Measurements from ENCODE around the gene RFK.

RFK gene

DNA sequence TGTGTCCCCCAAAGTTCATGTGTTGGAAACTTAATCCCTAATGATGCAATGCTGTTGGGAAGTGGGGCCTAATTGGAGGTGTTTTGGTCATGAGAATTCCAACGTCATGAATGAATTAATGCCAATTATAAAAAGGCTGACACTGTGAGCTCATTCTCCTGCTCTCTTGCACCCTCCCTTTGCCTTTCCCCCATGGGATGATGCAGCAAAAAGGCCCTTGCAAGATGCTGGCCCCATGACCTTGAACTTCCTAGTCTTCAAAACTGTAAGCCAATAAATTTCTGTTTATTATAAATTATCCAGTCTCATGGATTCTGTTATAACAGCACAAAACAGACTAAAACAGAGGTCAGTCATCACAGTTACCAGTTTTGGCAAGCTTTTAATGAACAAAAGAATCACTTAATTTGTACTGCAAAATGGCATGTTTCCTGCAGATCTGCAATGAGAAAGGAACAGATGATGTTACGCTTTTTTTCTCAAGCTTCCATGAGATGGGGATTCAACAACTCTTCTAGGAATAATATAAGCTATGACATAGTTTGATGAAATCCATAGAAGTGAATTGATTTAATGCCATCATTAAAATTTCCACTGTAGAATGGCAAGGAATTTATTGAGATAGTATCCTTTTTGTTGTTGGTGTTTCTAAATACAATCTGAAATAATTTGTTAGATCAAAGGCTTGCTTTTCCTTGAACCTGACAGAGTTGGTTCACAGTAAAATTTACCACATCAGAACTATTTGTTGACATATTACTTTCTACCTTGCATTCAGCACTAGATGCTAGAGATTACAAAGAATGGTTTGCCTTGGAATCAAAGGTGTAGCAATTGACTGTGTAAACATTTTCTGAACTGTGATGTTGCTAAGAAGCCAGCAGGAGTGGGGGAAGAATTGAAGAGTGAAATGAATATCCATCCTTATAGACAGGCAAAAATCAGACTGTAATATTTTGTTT lies 29.3 kb upstream of the RFK start:
- no peak for TF ChIP-seq ZNF274 (IDR thresholded peaks at IDR 0.05; ENCODE audit: low read depth, low read length)
- no peak overlapping the region for H3K4me3 ChIP-seq (ENCODE audit: low read length)

DNA sequence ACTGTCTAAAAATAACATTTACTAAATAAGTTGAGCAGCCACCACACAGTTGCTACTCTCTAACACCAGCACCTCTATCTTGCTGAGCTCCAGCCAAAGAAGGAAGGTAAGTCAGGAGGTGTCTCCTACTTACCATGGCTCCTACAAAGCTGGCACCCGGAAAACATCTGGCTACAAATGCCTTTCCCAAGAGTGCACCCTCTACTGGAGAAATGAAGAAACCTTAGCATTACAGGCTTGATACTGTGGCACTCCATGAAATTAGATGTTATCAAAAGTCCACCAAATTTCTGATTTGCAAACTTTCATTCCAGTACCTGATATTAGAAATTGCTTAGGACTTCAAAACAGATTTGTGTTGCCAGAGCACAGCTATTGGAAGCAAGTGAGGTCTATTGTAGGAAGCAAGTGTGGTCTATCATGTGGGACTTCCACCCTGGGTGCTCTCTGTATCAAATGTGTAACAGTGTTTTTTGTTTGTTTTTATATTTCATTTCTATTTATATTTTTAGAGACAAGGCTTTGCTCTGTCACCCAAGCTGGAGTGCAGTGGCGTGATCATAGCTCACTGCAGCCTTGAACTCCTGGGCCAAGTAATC lies 25.7 kb upstream of the RFK start:
- no peak overlapping the region for H3K4me3 ChIP-seq (ENCODE audit: low read length)
- TF ChIP-seq ZNF274 (IDR thresholded peaks at IDR 0.05; ENCODE audit: low read depth, low read length): no peak

DNA sequence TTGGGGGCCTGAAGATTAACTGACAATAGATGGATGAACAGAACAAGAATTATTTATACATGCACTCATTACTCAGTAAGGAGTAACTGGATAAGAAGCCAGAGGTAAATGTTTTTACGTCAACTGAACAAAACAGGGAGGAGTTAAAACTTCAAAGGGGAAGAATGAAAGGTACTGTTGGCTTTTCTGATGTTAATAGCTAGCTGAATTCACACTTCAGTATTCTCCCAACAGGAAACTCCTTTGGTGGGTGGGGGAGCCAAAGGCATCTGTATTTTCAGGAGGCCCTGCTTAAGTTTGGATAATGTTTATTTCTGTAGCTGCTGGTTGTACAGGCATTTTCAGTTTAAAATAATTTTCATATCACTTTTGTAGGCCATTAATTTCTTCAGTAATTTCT lies 23.2 kb upstream of the RFK start:
- no peak for TF ChIP-seq ZNF274 (IDR thresholded peaks at IDR 0.05; ENCODE audit: low read depth, low read length)
- H3K4me3 ChIP-seq (ENCODE audit: low read length): no peak overlapping the region

DNA sequence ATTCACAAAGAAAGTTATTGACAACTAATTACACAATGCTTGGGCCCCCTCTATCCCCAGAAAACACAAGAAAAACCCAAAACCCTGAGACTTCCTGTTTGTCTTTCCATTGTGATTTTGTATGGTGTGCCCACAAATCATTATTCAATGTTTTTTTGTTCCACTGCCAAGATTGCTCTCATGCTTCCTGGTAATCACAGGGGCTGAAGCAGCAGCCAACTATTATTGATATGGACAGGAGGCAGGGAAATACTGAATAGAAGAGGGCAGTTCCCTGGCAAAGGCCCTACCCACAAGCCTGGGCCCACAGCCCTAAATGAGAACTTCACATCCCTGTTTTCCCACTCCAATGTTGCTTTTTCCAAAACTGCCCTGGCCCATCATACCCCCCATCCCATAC lies 21.5 kb upstream of the RFK start:
- no peak for TF ChIP-seq ZNF274 (IDR thresholded peaks at IDR 0.05; ENCODE audit: low read depth, low read length)

DNA sequence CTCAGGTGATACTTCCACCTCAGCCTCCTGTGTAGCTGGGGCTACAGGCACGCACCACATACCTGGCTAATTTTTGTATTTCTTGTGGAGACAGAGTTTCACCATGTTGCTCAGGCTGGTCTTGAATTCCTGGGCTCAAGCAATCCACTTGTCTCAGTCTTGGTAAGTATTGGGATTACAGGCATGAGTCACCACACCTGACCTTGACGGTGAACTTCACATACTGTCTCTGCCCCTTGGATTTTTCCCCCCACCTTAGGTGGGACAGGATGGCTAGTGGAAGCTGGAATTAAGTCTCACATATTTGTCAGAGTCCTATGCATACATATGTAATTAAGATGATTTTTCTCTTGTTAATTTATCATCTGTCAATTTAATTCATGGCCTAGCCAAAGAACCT lies 20.9 kb upstream of the RFK start:
- TF ChIP-seq ZNF274 (IDR thresholded peaks at IDR 0.05; ENCODE audit: low read depth, low read length): no peak
- H3K4me3 ChIP-seq (ENCODE audit: low read length): no peak overlapping the region

More for the DNA sequence above, 21.5 kb upstream of the RFK start:
- no peak overlapping the region for H3K4me3 ChIP-seq (ENCODE audit: low read length)

DNA sequence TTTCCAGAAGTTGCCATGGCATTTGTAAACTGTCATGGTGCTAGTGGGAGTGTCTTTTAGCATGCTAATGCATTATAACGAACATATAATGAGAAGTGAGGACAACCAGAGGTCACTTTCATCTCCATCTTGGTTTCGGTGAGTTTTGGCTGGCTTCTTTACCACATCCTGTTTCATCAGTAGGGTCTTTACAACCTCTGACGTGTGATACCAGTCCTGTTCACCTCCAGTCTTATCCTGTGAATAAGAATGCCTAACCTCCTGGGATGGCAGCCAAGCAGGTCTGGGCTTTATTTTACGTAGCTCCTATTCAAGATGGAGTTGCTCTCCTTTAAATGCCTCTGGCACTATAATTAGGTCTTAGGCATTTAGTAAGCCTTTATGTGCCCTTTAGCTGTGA lies 20.4 kb upstream of the RFK start:
- H3K4me3 ChIP-seq (ENCODE audit: low read length): no peak overlapping the region
- TF ChIP-seq ZNF274 (IDR thresholded peaks at IDR 0.05; ENCODE audit: low read depth, low read length): no peak

DNA sequence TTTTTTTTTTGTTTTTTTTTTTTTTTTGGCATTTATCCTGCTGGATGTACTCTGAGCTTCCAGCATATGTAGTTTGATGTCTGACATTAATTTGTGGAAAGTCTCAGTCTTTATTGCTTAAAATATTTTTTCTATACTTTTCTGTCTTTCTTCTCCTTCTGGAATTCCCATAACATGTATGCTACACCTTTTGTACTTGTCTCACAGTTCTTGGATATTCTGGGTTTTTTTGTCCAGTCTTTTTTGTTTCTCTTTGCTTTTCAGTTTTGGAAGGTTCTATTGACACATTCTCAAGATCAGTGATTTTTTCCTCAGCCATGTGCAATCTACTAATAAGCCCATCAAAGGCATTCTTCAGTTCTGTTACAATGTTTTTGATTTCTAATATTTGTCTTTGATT lies 19.4 kb upstream of the RFK start:
- no peak for TF ChIP-seq ZNF274 (IDR thresholded peaks at IDR 0.05; ENCODE audit: low read depth, low read length)
- H3K4me3 ChIP-seq (ENCODE audit: low read length): no peak overlapping the region

DNA sequence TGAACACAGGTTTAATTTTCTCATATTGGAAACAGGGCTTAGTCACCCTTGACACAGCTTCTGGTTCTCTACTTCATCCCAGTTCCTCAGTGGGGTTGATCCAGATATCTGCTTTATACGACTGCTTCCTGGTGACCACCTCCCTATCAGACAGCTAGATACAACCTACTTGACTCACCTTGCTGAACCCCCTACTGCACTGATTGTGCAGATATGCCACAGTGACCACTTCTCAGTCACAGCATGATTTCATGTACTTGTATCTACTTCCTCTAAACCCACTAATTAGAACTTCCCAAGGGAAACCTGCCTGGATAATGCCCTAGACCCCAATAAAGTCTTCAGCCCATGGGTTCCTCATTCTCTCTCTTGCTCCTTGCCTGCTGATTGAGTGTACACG lies 18.4 kb upstream of the RFK start:
- no peak for TF ChIP-seq ZNF274 (IDR thresholded peaks at IDR 0.05; ENCODE audit: low read depth, low read length)
- H3K4me3 ChIP-seq (ENCODE audit: low read length): no peak overlapping the region

DNA sequence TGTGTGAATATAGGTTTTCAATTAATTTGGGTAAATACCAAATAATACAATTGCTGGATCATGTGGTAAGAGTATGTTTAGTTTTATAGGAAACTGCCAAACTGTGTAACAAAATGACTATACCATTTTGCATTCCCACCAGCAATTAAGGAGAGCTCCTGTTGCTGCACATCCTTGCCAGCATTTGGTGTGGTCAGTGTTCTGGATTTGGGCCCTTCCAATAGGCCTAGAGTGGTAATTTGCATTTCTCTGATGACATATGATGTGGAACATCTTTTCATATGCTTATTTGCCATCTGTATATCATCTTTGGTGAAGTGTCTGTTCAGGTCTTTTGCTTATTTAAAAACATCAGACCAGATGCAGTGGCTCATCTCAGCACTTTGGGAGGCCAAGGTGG lies 11.6 kb upstream of the RFK start:
- no peak overlapping the region for H3K4me3 ChIP-seq (ENCODE audit: low read length)
- no peak for TF ChIP-seq ZNF274 (IDR thresholded peaks at IDR 0.05; ENCODE audit: low read depth, low read length)

DNA sequence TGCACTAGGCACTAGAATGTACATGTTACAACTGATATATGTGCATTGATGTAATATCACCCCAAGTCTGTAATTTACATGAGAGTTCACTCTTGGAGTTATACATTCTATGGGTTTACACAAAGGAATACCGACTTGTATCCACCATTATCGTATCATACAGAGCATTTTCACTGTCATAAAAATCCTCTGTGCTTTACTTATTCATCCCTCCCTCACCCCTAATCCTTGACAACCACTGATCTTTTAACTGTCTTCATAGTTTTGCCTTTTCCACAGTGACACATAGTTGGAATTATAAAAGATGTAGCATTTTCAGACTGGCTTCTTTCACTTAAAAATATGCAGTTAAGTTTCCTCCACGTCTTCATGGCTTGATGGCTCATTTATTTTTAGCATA lies 11.1 kb upstream of the RFK start:
- TF ChIP-seq ZNF274 (IDR thresholded peaks at IDR 0.05; ENCODE audit: low read depth, low read length): no peak
- H3K4me3 ChIP-seq (ENCODE audit: low read length): no peak overlapping the region

DNA sequence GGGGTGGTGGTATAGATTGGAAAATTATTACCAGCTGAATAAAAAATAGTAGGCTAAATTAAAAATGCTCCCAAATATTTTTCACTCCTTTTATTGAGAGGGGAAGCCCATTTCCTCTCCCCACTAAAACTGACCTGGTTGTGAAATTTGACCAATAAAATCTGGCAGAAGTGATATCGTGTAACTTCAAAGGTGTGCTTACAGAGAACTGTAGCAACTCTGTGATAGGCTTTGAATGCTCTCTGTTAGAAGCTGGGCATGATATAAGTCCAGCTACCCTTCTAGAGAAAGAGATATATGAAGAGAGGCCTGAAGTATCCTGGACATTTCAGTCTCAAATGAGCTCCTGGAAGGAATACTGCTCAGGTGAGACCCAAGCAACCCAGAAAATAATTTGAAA lies 10.2 kb upstream of the RFK start:
- no peak overlapping the region for H3K4me3 ChIP-seq (ENCODE audit: low read length)
- TF ChIP-seq ZNF274 (IDR thresholded peaks at IDR 0.05; ENCODE audit: low read depth, low read length): no peak

DNA sequence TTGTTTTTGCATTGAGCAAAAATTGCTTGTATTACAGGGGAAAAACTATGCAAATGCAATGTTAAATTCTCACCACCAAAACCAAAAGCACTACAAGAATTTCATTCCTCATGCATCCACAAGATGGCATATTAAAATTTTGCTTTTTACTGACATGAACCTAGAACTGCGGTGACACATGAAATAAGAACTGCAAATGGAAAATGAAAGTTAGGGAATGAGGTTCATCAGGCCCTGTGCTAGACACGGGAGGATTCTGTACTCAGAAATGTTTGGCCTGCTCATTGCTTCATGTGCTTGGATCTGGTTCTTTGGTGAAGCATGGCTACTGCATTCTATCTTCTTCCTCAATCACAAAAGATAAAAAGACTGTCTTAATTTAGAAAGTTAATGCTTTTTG lies 9.1 kb upstream of the RFK start:
- no peak overlapping the region for H3K4me3 ChIP-seq (ENCODE audit: low read length)
- TF ChIP-seq ZNF274 (IDR thresholded peaks at IDR 0.05; ENCODE audit: low read depth, low read length): no peak

DNA sequence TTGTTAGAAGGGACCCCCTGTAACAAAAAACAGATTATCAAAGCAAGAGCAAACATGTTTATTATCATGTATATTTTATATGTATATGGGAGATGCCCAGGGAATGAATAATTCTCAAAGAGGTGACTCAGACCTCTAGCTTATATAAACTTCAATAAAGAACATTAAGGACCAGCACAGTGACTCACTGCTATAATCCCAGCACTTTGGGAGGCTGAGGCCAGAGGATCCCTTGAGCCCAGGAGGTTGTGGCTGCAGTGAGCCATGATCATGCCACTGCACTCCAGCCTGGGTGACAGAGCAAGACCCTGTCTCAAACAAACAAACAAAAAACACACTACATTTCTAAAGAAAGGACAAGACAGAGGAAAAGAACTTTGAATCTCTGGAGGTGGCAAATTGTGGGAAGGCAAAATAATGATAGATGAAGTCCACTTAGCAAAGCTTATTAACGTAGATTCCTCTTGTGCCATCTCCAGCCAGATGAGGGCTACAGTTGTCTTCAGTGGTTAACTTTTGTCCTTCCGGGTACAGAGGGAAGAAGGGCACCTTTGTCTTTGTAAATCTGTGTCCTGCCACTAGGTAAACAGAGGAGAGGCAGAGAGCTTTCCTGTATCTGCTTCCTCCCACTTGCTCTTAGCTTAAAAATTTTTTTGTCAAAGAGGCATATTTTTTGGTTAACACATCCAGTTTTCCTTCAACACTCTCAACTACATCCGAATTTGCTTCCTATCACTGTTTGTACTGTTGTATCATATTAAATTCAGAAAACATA lies 7.5 kb upstream of the RFK start:
- TF ChIP-seq ZNF274 (IDR thresholded peaks at IDR 0.05; ENCODE audit: low read depth, low read length): no peak
- H3K4me3 ChIP-seq (ENCODE audit: low read length): no peak overlapping the region

DNA sequence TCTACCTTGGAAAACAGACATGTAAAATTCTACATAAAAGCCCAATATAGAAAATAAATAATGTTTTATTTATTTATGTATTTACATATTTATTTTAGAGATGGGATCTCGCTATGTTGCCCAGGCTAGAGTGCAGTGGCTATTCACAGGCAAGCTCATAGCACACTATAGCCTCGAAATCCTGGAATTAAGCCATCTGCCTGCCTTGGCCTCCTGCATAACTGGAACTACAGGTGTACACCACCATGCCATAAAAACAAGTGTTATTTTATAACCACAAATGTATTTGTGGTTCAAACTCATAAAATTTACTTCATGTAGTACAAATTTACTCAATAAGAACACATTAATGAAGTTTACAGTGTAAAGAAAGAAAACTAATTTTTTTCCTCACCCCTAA lies 7.0 kb upstream of the RFK start:
- no peak for TF ChIP-seq ZNF274 (IDR thresholded peaks at IDR 0.05; ENCODE audit: low read depth, low read length)

More for the DNA sequence above, 7.0 kb upstream of the RFK start:
- no peak overlapping the region for H3K4me3 ChIP-seq (ENCODE audit: low read length)
